Eye (tissue), 1 donor: ENCODE results near the gene ZFYVE28.
"Not testable (repeated sequence)": the region's sequence is repeated elsewhere in the genome, so short reads cannot be mapped to it uniquely, and the experiment has no call there.

Source experiments
- DNase-seq: peaks from one replicate; pipeline ENCODE4 v3.0.0-alpha.2; 2015

The ZFYVE28 gene

GRCh38 chr4:2284161-2284933, 134.1 kb downstream of the ZFYVE28 start:
- DNase-seq = no peak

- no peak for DNase-seq
Measured at GRCh38 chr4:2283199-2283711, 135.2 kb downstream of the ZFYVE28 start.

- no peak for DNase-seq
Measured at GRCh38 chr4:2281575-2282343, 136.7 kb downstream of the ZFYVE28 start.

GRCh38 chr4:2280531-2281300, 137.7 kb downstream of the ZFYVE28 start:
- no peak for DNase-seq

- no peak for DNase-seq
Measured at GRCh38 chr4:2277956-2278355, 140.5 kb downstream of the ZFYVE28 start.

GRCh38 chr4:2276581-2277325, 141.7 kb downstream of the ZFYVE28 start:
- no peak for DNase-seq

- no peak for DNase-seq
Measured at GRCh38 chr4:2275546-2276251, 142.7 kb downstream of the ZFYVE28 start.

GRCh38 chr4:2275044-2275397, 143.4 kb downstream of the ZFYVE28 start:
- not testable (repeated sequence) for DNase-seq

GRCh38 chr4:2274320-2275043, 144.0 kb downstream of the ZFYVE28 start:
- DNase-seq = no peak

GRCh38 chr4:2273657-2274319, 144.7 kb downstream of the ZFYVE28 start:
- peak; percentile 17 for DNase-seq

GRCh38 chr4:2273221-2273620, 145.2 kb downstream of the ZFYVE28 start:
- no peak for DNase-seq

GRCh38 chr4:2272828-2273120, 145.7 kb downstream of the ZFYVE28 start:
- DNase-seq = no peak

GRCh38 chr4:2272026-2272827, 146.2 kb downstream of the ZFYVE28 start:
- DNase-seq = no peak

GRCh38 chr4:2271279-2272025, 147.0 kb downstream of the ZFYVE28 start:
- DNase-seq = no peak

GRCh38 chr4:2270341-2271165, 147.9 kb downstream of the ZFYVE28 start:
- no peak for DNase-seq

- no peak for DNase-seq
Measured at GRCh38 chr4:2269618-2270163, 148.8 kb downstream of the ZFYVE28 start.

GRCh38 chr4:2269206-2269531, 149.3 kb downstream of the ZFYVE28 start:
- DNase-seq = no peak
